HG02642 (cell line): ENCODE measurements around the gene CLTB.
"Not testable (repeated sequence)": the region's sequence is repeated elsewhere in the genome, so short reads cannot be mapped to it uniquely, and the experiment has no call there.

Experiments
- ATAC-seq: cut with Tn5 transposase; IDR thresholded peaks from one replicate; pipeline ENCODE4 v1.9.1; 2021; ENCODE audit warnings: mild to moderate bottlenecking; ENCODE audit not compliant: unreplicated experiment, poor library complexity

Gene CLTB

GRCh38 chr5:176429972-176430371, 13.6 kb upstream of the CLTB start:
- ATAC-seq, result no peak

- ATAC-seq, result no peak
These were observed 11.6 kb upstream of the CLTB start for GRCh38 chr5:176427971-176428370.

- no peak for ATAC-seq
These were observed 10.5 kb upstream of the CLTB start for GRCh38 chr5:176426876-176427275.

- ATAC-seq, result no peak
These were observed 9.5 kb upstream of the CLTB start for GRCh38 chr5:176425791-176426190.

- no peak for ATAC-seq
These were observed 8.8 kb upstream of the CLTB start for GRCh38 chr5:176425138-176425537.

GRCh38 chr5:176424181-176424580, 7.8 kb upstream of the CLTB start:
- no peak for ATAC-seq

GRCh38 chr5:176420972-176421544, 4.7 kb upstream of the CLTB start:
- ATAC-seq, result no peak

GRCh38 chr5:176420086-176420485, 3.7 kb upstream of the CLTB start:
- no peak for ATAC-seq

- ATAC-seq, result no peak
These were observed 1.9 kb upstream of the CLTB start for GRCh38 chr5:176418251-176418650.

GRCh38 chr5:176416965-176417364, 626 bp upstream of the CLTB start:
- no peak for ATAC-seq

GRCh38 chr5:176415240-176415951, 943 bp downstream of the CLTB start:
- ATAC-seq, result no peak

GRCh38 chr5:176414704-176415103, 1.6 kb downstream of the CLTB start:
- no peak for ATAC-seq

- no peak for ATAC-seq
These were observed 2.6 kb downstream of the CLTB start for GRCh38 chr5:176413709-176414191.

- no peak for ATAC-seq
These were observed 3.1 kb downstream of the CLTB start for GRCh38 chr5:176413255-176413565.

- ATAC-seq, result no peak
These were observed 3.7 kb downstream of the CLTB start for GRCh38 chr5:176412517-176413254.

- no peak for ATAC-seq
These were observed 5.7 kb downstream of the CLTB start for GRCh38 chr5:176410486-176411180.

GRCh38 chr5:176409765-176410164, 6.6 kb downstream of the CLTB start:
- no peak for ATAC-seq

GRCh38 chr5:176408590-176408989, 7.7 kb downstream of the CLTB start:
- ATAC-seq, result no peak

- not testable (repeated sequence) for ATAC-seq
These were observed 8.1 kb downstream of the CLTB start for GRCh38 chr5:176408252-176408573.

GRCh38 chr5:176407456-176408251, 8.7 kb downstream of the CLTB start:
- no peak for ATAC-seq
